Stimulated activated CD4-positive, alpha-beta T cell treated with anti-CD3 and anti-CD28 coated beads, Interleukin-1b, Interleukin-23, amount 100 ng/mL, for 24 hours (primary cell): ENCODE data around the gene DGKH.

Experiments used
- DNase-seq, 4 experiments: peaks; one replicate each; pipeline ENCODE4 v3.0.0-alpha.2; 2020; ENCODE audit warnings: low read depth in 4 of 4, low spot score in 1 of 4

Gene DGKH, protein sequence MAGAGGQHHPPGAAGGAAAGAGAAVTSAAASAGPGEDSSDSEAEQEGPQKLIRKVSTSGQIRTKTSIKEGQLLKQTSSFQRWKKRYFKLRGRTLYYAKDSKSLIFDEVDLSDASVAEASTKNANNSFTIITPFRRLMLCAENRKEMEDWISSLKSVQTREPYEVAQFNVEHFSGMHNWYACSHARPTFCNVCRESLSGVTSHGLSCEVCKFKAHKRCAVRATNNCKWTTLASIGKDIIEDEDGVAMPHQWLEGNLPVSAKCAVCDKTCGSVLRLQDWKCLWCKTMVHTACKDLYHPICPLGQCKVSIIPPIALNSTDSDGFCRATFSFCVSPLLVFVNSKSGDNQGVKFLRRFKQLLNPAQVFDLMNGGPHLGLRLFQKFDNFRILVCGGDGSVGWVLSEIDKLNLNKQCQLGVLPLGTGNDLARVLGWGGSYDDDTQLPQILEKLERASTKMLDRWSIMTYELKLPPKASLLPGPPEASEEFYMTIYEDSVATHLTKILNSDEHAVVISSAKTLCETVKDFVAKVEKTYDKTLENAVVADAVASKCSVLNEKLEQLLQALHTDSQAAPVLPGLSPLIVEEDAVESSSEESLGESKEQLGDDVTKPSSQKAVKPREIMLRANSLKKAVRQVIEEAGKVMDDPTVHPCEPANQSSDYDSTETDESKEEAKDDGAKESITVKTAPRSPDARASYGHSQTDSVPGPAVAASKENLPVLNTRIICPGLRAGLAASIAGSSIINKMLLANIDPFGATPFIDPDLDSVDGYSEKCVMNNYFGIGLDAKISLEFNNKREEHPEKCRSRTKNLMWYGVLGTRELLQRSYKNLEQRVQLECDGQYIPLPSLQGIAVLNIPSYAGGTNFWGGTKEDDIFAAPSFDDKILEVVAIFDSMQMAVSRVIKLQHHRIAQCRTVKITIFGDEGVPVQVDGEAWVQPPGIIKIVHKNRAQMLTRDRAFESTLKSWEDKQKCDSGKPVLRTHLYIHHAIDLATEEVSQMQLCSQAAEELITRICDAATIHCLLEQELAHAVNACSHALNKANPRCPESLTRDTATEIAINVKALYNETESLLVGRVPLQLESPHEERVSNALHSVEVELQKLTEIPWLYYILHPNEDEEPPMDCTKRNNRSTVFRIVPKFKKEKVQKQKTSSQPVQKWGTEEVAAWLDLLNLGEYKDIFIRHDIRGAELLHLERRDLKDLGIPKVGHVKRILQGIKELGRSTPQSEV

DNA sequence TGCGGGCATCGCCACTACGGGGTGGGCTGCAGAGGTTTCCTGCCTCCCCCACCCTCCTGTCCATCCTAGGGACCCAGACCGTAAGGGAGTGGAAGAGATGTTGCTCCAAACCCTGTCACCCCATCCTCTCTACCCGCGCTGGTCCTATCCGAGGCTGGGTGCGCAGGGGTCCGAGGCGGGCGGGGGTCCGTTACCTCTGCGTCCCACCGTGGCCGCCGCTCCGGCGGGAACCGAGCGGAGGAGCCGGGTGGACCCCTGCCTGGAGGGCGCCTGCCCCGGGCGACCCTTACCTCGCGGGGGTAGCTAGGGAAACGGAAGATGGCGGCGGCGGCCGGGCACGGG lies at the start of gene DGKH:
TSS of gene DGKH (plus strand) at position 307 of the 342 bp plus-strand sequence. CDS start 126 bp downstream, outside the sequence.
- DNase-seq, result peak in 1 of 4 experiments; percentile 8

DNA sequence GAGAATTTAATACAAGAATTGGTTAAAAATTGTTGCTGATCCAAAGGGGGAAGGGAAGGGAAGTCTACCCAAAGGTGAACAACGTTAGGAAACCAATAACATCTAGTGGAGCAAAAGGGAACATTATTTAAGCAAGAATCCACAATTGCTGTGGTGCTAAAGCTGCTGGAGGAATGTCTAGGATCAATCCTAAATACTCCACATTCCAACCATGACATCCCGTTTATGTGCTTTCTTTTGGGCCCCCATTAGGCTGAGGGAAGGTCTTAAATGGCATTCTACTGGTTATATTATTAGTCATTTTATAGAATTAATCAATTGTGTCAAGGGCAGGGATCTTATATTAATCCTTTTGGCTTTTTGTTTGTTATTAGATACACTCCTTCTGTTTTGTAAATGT lies 47.6 kb upstream of the DGKH start:
- DNase-seq, result no peak

DNA sequence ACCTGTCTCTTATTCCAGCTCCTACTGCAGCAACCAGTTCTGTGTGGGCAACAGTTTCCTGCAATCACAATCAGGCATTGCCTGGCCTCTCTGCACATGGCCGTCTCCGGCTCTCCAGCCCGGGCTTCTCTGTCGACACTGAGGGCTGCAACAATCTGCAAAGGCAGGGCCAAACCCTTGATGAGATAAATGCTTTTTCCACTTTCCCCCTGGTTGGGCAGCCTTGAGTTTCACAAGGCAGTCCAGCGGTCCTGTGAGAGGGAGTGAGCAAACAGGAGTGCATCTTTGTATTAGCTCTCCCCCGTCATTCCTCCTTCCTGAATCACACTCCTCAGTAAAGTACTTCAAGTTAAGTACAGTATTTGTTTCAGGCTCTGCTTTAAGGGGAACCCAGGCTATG lies 46.9 kb upstream of the DGKH start:
- DNase-seq, result no peak

DNA sequence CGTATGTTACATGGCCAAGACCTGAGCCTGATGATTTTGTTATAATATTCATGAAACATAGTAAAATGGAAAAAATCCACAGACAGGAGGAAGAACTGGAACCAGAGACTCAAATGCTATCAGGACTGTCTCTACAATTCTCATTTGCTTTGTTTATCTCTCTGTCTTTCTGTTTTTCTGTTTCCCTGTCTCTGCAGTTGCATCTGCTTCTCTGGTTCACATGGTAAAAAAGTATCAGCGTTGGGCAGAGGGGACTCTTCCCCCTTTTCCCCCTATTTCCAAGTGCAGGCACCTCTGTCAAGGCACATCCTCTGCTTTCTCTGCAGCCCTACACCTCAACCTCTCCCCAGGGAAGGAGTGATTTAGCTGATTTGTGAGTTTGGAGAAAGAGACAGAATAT lies 46.4 kb upstream of the DGKH start:
- no peak for DNase-seq

DNA sequence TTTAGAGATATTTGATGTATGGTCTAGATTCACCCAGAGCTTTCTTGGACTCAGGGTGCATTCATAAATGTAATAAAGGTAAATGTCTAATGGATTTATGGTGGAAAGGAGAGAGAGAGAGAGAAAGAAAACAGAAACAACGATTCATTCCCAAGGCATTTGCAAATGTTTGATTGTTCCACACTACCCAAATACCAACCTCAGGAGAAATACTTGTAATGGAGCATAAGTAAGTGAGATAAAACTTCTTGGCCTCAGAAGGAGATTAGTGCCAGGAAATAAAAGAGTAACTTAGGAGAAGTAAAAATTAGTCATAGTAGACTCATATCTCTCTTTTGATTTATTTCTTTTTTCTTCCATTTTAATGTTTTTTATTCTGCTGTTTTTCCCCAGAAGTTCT lies 40.6 kb upstream of the DGKH start:
- DNase-seq, result no peak

DNA sequence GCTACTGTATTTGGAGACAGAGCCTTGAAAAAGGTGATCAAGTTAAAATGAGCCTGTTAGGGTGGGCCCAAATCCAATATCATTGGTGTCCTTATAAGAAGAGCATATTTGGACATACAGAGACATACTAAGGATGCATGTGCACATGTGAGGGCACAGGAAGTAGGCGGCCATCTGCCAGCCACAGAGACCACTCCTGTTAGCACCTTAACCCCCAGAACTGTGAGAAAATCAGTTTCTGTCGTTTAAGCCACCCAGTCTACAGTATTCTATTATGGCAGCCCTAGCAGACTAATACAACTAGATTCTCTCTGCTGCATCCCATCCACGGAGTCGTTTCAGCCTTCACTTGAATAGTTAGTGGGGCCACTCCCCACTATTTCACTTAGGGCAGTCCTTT lies 39.4 kb upstream of the DGKH start:
- DNase-seq, result no peak

DNA sequence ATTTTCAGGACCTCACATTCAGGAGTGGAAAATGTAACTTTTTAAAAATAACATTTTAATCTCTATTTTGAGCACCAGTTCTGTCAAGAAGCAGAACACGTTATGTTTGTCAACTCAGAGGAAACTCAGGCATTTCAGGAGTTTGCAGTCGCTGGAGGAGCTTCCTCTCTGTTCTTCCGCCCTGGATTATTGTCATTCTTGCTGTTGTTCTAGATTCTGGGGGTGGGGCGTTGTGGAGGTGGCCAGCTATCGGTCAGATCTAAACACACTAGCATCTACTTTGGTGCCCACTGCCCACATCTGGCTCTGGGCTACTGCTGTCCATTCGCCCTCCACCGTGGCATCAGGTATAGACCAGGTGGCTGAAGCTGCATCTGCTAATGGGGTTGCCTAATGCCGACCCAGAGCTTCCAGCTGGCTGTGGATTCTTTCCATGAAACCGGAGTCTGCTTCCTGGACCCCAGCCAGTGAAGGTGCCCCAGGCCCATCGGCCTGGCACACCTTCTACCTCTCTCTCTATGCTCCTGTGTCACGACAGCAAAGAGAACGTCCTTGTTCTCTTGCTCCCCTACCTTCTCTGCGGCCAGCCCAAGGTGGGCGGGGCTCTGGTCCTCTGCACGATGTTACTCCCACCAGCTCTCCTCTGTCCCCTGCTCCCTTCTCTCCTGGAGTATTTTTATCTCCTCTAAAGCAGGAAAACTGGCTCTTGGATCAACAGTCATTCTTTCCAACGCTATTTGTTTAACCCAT lies 36.7 kb upstream of the DGKH start:
- DNase-seq, result no peak

DNA sequence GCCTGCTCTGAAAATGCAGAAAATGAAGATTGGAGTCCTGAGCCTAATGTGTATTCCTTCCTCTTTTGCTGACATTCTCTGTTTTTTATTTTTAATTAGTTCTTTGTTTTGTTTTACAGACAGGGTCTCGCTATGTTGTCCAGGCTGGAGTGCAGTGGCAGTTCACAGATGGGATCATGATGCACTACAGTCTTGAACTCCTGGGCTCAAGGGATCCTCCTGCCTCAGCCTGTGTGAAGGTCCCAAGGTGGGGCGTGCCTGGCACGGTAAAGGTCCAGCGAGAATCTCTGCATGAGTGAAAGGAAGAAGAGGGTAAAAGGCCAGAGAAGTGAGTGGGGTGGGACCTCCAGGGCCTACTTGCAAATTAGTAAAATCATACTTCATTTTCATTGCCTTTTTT lies 34.3 kb upstream of the DGKH start:
- no peak for DNase-seq

DNA sequence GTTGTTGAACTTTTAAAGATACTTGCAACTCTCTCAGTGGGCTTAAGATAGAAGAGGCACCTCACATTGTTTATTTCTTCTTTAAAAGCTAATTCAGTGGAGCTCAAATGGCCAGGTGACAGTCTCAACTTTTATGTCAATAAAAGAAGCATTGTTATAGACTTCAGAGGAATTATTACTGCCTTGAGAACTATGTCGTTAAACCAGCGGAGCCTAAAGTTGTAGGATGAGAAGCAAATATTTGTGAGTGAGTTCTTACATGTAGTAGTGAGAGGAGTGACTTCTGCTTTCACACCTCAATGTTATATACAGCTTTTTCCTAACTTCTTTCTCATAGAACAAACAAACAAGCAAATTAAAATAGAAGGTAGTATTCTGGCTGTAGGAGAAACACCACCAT lies 31.2 kb upstream of the DGKH start:
- no peak for DNase-seq

DNA sequence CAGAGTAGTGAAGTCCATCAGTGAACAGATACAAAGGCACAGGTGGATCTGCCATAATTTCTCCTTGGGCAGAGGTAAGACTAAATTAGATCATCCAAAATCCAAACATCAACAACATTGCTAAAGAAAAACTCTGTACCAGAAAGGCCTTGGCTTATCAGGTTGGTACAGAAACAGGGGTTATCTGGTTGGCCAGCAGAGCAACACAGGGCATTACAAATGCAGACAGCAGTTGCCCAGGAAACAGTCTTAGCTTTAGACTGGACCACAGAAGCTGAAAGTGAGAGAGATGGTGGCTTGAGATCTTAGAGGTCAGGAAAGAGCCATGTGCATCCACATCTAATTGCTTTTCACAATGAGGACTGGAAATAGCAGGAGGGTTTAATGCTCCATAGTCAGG lies 26.6 kb upstream of the DGKH start:
- DNase-seq, result no peak

DNA sequence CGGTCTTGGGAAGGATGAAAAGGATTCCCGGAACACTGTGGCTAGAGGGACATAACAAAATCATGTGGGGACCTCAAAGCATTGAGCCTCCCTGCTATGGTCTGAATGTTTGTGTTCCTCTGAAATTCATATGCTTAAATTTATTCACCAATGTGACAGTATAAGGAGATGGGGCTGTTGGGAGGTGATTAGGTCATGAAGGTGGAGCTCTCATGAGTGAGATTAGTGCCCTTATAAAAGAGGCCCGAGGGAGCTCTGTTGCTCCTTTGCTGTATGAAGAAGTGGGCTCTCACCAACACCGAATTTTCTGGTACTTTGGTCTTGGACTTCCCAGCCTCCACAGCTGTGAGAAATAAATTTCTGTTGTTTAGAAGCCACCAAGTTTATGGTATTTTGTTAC lies 26.1 kb upstream of the DGKH start:
- no peak for DNase-seq

DNA sequence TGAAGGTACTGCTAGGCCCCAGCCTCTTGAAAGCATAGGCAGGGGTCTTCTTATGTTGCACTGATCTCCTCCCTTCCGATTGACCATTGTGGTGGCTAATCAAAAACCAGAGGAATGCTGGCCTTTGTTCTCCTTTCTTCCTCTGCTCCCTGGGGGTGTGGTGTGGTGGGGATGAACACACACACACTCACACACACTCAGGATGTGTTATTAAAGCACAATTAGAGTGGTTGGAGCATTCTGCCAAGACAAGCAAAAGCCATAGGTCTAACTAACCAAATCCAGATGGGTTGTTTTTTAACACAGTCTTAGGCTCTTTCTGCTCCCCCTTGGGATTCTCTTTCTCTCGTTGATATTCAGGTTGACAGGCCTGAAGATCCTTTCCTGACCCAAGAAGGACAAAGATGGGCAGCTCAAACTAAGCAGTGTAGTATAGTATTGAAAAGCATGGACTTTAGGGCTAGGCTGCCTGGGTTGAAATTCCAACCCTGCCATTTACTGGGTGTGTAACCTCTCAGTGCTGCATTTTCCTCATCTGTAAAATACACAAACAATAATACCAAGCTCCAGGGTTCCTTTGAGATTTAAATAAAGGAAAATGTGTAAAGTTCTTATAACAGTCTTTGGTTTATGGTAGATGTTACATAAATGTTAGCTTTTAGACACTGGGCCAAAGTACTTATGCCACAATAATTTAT lies 25.5 kb upstream of the DGKH start:
- DNase-seq, result no peak

DNA sequence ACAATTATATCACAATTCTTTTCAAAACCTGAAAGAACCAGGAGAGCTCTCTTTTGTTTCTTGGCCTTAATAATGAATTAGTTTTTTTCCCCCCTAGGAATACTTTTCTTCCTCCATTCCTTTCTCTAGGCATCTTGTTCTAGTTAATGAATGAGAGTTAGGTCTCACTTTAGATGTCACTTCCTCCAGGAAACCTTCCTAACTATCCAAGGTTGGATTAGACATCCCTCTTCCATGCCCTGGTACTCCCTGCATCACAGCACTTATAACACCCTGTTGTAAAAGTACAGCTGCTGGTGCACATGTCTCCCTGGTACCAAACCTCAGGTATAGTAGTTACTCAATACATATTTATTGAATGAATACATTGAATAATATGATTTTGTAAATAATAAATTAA lies 21.2 kb upstream of the DGKH start:
- DNase-seq, result no peak

DNA sequence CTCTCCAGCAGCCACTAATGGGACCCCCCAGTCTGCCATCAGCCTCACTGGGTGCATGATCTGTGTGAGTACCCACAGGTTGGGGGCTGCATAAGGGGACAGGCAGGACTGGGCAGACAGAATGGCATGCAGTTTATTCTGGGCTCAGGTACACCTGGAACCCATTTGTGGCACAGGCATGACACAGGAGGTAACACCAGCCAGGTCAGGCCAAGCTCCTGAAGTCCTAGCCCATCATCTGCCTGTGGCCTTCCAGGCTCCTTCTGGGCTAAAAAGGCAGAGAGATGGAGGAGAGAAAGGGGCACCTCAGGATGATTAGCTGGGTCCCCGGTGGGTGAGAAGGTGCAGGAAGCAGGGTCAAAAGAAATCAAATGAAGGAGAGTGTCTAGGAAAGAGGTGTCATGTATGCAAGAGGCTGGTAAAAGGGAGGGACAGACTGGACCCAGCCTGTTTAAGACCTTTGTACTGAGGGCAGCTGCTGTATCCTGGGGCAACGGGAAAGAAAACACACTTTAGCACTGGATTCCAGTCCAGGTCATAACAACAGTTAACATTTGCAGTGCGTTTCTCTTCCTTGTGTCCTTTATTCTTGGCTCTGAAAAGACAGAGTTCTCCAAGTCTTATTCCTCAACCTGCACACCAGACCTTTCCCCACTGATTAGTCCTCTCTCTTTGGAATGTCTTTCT lies 20.2 kb upstream of the DGKH start:
- DNase-seq, result no peak

DNA sequence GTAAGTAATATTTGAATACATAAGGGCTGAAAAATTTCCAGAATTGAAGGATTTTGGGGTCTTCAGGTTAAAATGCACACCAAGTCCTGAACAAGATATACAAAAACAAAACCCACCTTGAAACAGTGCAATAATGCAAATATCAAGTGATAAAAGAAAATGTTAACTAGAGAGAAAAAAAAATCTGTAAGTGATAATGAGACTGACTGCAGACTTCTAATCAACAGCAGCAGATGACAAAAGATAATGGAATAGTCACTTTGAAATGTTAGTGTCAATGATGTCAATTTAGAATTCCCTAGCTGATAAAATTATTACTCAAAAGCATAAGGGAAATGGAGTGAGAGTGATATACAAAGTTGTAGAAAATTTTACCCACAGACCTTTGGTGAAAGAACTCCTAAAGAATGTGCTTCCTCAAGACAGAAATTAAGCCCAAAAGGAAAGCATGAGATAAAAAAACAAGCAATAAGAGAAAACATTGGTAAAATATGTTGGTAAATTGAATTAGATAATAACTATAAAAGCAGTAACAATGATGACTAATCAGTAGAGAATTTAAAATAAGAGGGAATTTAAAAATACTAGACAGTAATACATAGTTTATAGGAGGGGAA lies 12.4 kb upstream of the DGKH start:
- no peak for DNase-seq

DNA sequence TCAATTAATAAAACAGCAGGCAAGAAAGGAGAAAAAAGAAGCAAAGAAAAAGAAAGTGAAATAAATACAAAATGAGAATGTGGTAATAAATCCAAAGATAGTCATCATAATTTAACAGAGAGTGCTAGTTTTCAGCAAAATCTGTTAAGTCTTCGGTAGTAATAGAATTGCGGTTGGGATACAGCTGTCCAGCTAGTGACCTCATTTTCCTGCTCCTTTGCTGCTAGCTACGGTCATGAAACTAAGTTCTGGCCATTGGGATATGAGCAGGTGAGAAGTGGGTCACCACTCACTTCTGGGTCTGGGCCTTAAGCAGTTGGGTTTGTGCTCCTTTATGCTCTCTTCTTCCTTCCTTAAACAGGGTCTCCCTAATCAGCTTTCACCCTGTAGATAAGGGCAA lies 11.7 kb upstream of the DGKH start:
- DNase-seq, result no peak

DNA sequence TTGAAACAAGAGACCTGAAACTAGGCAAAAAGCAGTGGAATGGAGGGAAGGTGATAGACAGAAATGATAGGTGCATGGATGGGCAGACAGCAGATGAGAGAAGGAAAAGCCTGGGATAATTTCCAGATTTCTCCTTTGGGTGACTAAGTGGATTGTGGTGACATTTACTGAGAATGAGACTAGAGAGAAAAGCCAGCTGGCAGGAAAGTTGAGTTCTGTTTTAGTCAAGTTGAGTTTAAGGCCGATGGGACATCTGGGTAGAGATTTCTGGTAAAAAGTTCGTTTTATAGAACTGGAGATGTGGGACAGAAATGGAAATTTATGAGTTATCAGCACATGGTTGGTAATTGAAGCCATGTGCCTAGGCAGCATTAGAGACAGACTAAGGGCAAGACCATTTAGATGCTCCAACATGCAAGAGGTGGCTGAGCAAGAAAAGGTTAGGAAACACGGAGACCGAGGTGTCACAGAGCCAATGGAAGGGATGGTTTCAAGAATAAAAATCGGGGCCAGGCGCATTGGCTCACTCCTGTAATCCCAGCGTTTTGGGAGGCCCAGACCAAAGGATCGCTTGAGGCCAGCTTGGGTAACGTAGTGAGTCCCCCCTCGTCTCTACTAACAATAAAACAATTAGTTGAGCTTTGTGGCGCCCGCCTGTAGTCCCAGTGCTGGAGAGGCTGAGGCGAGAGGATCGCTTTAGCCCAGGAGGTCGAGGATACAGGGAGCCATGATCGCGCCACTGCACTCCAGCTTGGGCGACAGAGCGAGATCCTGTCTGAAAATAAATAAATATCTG lies 9.6 kb upstream of the DGKH start:
- no peak for DNase-seq

DNA sequence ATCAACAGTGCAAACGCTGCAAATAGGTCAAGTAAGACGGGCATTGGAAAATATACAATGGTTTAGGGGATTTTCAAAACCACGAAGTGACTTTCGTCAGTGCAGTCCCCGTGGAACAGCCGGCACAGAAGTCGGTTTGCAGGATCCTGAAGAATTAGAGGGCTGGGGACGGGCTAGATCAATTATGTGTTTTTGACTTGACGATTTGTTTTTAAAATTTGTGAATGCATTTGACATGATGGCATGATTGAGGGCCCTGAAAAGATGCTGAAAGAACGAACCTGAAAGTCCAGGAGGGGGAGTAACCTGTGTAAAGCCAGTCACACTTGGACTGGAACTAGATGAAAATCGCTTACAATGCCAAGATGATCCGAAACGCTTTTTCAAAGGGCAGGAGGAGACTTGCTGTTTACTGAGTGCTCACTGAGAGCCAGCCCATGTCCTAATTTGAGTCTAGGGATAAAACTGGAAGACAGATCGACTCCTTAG lies 8.9 kb upstream of the DGKH start:
- no peak for DNase-seq
